Thymus (tissue), 11 donors: ENCODE results near the gene EMC8. TPM values are rescaled to one million over a fixed set of nuclear protein-coding genes. Genes with fewer than 3 reads are reported as not detected.

Experiments used
- DNase-seq, 9 donors: peaks; one replicate each; pipeline ENCODE4 v3.0.0-alpha.2; 2013; ENCODE audit warnings: low spot score in 9 of 9, low read depth in 6 of 9, missing footprints in 1 of 9
- H3K27ac ChIP-seq, 2 donors: one replicate each; pipeline ENCODE4 v1.5.1; 2013; ENCODE audit warnings: control low read depth in 1 of 2, low read depth in 1 of 2, low read length in 1 of 2, mild to moderate bottlenecking in 1 of 2, moderate library complexity in 1 of 2
- H3K27me3 ChIP-seq, 2 donors: one replicate each; pipeline ENCODE4 v1.5.1; 2013; ENCODE audit warnings: low read length in 1 of 2; ENCODE audit not compliant: control insufficient read depth in 2 of 2, insufficient read depth in 1 of 2
- H3K36me3 ChIP-seq, 2 donors: one replicate each; pipeline ENCODE4 v1.5.1; 2013; ENCODE audit warnings: low read length in 1 of 2, mild to moderate bottlenecking in 1 of 2, moderate library complexity in 1 of 2; ENCODE audit not compliant: control insufficient read depth in 2 of 2, insufficient read depth in 2 of 2
- H3K4me1 ChIP-seq, 2 donors: one replicate each; pipeline ENCODE4 v1.5.1; 2013; ENCODE audit warnings: low read length in 2 of 2; ENCODE audit not compliant: control insufficient read depth in 2 of 2, insufficient read depth in 2 of 2
- H3K4me3 ChIP-seq, 2 donors: one replicate each; pipeline ENCODE4 v1.5.1; 2013; ENCODE audit warnings: low read length in 2 of 2, control low read depth in 1 of 2, mild to moderate bottlenecking in 1 of 2
- H3K9me3 ChIP-seq, 2 donors: one replicate each; pipeline ENCODE4 v1.5.1; 2013; ENCODE audit warnings: low read length in 1 of 2, mild to moderate bottlenecking in 1 of 2; ENCODE audit not compliant: control insufficient read depth in 2 of 2, insufficient read depth in 1 of 2
- WGBS: extraction: QIAGEN DNeasy Blood & Tissue Kit; methylation state at CpG from one replicate; pipeline ENCODE4 v1.1.7; 2013; 5-methylcytosine and 5-hydroxymethylcytosine counted together
- polyA plus RNA-seq: library from polyadenylated mRNA; stranded (reverse); fragments of 200-250 nt; gene quantifications from one replicate; pipeline ENCODE4 v1.2.3, GENCODE V29; 2013
- total RNA-seq: library from RNA; stranded (reverse); fragments of 120-200 nt; gene quantifications from one replicate; pipeline ENCODE4 v1.2.4, GENCODE V29; 2013
- donor health status: healthy.

The EMC8 gene
- total and polyA plus RNA-seq, 2 donors: 16.8 to 22.2 TPM

- no peaks in the 10 kb centered on the region for H3K4me1 ChIP-seq
- 97% methylated on average over 8 of the region's 8 CpGs for WGBS
- H3K27me3 ChIP-seq: no peaks in the 10 kb centered on the region
- no peak for DNase-seq
- H3K36me3 ChIP-seq: peaks cover 27 to 32% of the 10 kb centered on the region in 2 donors
- no peaks in the 10 kb centered on the region for H3K9me3 ChIP-seq
- no peak overlapping the region for H3K27ac ChIP-seq
- H3K4me3 ChIP-seq: no peak overlapping the region
Measured at GRCh38 chr16:85774811-85775210, 24.5 kb downstream of the EMC8 start.

GRCh38 chr16:85774136-85774535, 25.2 kb downstream of the EMC8 start:
- no peaks in the 10 kb centered on the region for H3K4me1 ChIP-seq
- no peak for DNase-seq
- no peaks in the 10 kb centered on the region for H3K27me3 ChIP-seq
- H3K9me3 ChIP-seq: no peaks in the 10 kb centered on the region
- H3K27ac ChIP-seq: no peak overlapping the region
- no peak overlapping the region for H3K4me3 ChIP-seq
- 80% methylated on average over 6 of the region's 6 CpGs for WGBS
- H3K36me3 ChIP-seq: peaks cover 21 to 25% of the 10 kb centered on the region in 2 donors

- Histone ChIP-seq H3K9me3 (no peaks in the 10 kb centered on the region), H3K4me3 (no peak overlapping the region), H3K36me3 (peaks cover 10 to 14% of the 10 kb centered on the region in 2 donors), H3K27ac (no peak overlapping the region), H3K4me1 (no peaks in the 10 kb centered on the region), H3K27me3 (no peaks in the 10 kb centered on the region)
- no peak for DNase-seq
- 96% methylated on average over 6 of the region's 6 CpGs for WGBS
Measured at GRCh38 chr16:85773044-85773443, 26.3 kb downstream of the EMC8 start.

GRCh38 chr16:85770741-85771140, 28.6 kb downstream of the EMC8 start:
- no peak for DNase-seq
- H3K27ac ChIP-seq: no peak overlapping the region
- peaks cover 2% of the 10 kb centered on the region in 2 donors for H3K36me3 ChIP-seq
- H3K27me3 ChIP-seq: peaks cover 0 to 5% of the 10 kb centered on the region in 2 donors
- no peaks in the 10 kb centered on the region for H3K4me1 ChIP-seq
- WGBS: over 99% methylated on average over 6 of the region's 6 CpGs
- H3K4me3 ChIP-seq: no peak overlapping the region
- H3K9me3 ChIP-seq: no peaks in the 10 kb centered on the region

GRCh38 chr16:85768199-85768598, 31.1 kb downstream of the EMC8 start:
- Histone ChIP-seq H3K36me3 (peaks cover 0 to 2% of the 10 kb centered on the region in 2 donors), H3K9me3 (no peaks in the 10 kb centered on the region), H3K4me1 (no peaks in the 10 kb centered on the region), H3K27ac (no peak overlapping the region), H3K27me3 (peaks cover 0 to 7% of the 10 kb centered on the region in 2 donors), H3K4me3 (no peak overlapping the region)
- WGBS: 94% methylated on average over 2 of the region's 2 CpGs
- no peak for DNase-seq

- Histone ChIP-seq H3K4me1 (no peaks in the 10 kb centered on the region), H3K27ac (no peak overlapping the region), H3K36me3 (peaks cover 0 to 2% of the 10 kb centered on the region in 2 donors), H3K27me3 (peaks cover 0 to 7% of the 10 kb centered on the region in 2 donors), H3K4me3 (no peak overlapping the region), H3K9me3 (no peaks in the 10 kb centered on the region)
- DNase-seq: no peak
- 87% methylated on average over 8 of the region's 8 CpGs for WGBS
Measured at GRCh38 chr16:85767531-85767930, 31.8 kb downstream of the EMC8 start.

GRCh38 chr16:85765767-85766166, 33.6 kb downstream of the EMC8 start:
- no peaks in the 10 kb centered on the region for H3K4me1 ChIP-seq
- peaks cover 0 to under 1% of the 10 kb centered on the region in 2 donors for H3K36me3 ChIP-seq
- no peak overlapping the region for H3K4me3 ChIP-seq
- no peak for DNase-seq
- peaks cover 0 to 10% of the 10 kb centered on the region in 2 donors for H3K27me3 ChIP-seq
- WGBS: 82% methylated on average over 8 of the region's 8 CpGs
- no peaks in the 10 kb centered on the region for H3K9me3 ChIP-seq
- no peak overlapping the region for H3K27ac ChIP-seq

GRCh38 chr16:85765211-85765610, 34.1 kb downstream of the EMC8 start:
- Histone ChIP-seq H3K4me3 (no peak overlapping the region), H3K27me3 (peaks cover 0 to 13% of the 10 kb centered on the region in 2 donors), H3K9me3 (no peaks in the 10 kb centered on the region), H3K27ac (no peak overlapping the region), H3K36me3 (no peaks in the 10 kb centered on the region), H3K4me1 (no peaks in the 10 kb centered on the region)
- DNase-seq: no peak
- 87% methylated on average over 8 of the region's 8 CpGs for WGBS

GRCh38 chr16:85763616-85764015, 35.7 kb downstream of the EMC8 start:
- 95% methylated on average over 2 of the region's 2 CpGs for WGBS

GRCh38 chr16:85762970-85763369, 36.4 kb downstream of the EMC8 start:
- DNase-seq: no peak
- peaks cover 0 to 30% of the 10 kb centered on the region in 2 donors for H3K27me3 ChIP-seq
- H3K36me3 ChIP-seq: no peaks in the 10 kb centered on the region
- peaks cover 0 to 6% of the 10 kb centered on the region in 2 donors for H3K4me1 ChIP-seq
- H3K9me3 ChIP-seq: no peaks in the 10 kb centered on the region
- H3K4me3 ChIP-seq: no peak overlapping the region
- H3K27ac ChIP-seq: no peak overlapping the region
- 92% methylated on average over 12 of the region's 12 CpGs for WGBS

More at GRCh38 chr16:85763616-85764015, 35.7 kb downstream of the EMC8 start:
- Histone ChIP-seq H3K27me3 (peaks cover 0 to 29% of the 10 kb centered on the region in 2 donors), H3K9me3 (no peaks in the 10 kb centered on the region), H3K27ac (no peak overlapping the region), H3K36me3 (no peaks in the 10 kb centered on the region), H3K4me1 (peaks cover 0 to 6% of the 10 kb centered on the region in 2 donors), H3K4me3 (no peak overlapping the region)
- DNase-seq: no peak
